ENCODE data around the gene TBC1D32. TPM values are rescaled to one million over a fixed set of nuclear protein-coding genes. Genes with fewer than 3 reads are reported as not detected.

The TBC1D32 gene
- total RNA-seq, 1 experiment from 2014 or later, result 9.0 TPM

- Histone ChIP-seq H3K56ac (ENCODE audit: insufficient read length, low read depth, low read length) (no peak overlapping the region), H4K8ac (replicated peaks; ENCODE audit: insufficient read length, low read depth, low read length) (no peak overlapping the region), H3K9ac (ENCODE audit: extremely low read depth, insufficient read length, low read length) (no peak overlapping the region), H3K79me2 (ENCODE audit: insufficient read depth, low read length) (no peaks in the 10 kb centered on the region), H3K27me3 (ENCODE audit: insufficient read depth, low read length) (no peaks in the 10 kb centered on the region), H2AFZ (ENCODE audit: low read length) (no peak overlapping the region), H3K23me2 (ENCODE audit: insufficient read length, low read depth, low read length, poor library complexity, severe bottlenecking) (no peaks in the 10 kb centered on the region), H3T11ph (ENCODE audit: low read length) (no peak overlapping the region), H2AK5ac (ENCODE audit: insufficient read length, low read length) (no peak overlapping the region), H3K27ac (ENCODE audit: insufficient read length, low read depth, low read length) (no peak overlapping the region), H4K5ac (ENCODE audit: insufficient read length, low read depth, low read length) (no peak overlapping the region), H3K14ac (ENCODE audit: insufficient read depth, low read length) (no peak overlapping the region), H4K91ac (ENCODE audit: insufficient read length, low read depth, low read length) (no peak overlapping the region), H2BK120ac (ENCODE audit: low read depth, low read length, poor library complexity, severe bottlenecking) (no peak overlapping the region), H3K4me2 (ENCODE audit: insufficient read depth, insufficient read length, low read length) (no peak overlapping the region), H2BK5ac (ENCODE audit: insufficient read length, low read length) (no peak overlapping the region), H2BK20ac (ENCODE audit: low read depth, low read length, poor library complexity, severe bottlenecking) (no peak overlapping the region), H2BK15ac (ENCODE audit: low read depth, low read length) (no peak overlapping the region), H3K4ac (ENCODE audit: low read depth, low read length) (no peak overlapping the region), H3K4me1 (ENCODE audit: insufficient read depth, low read length) (no peaks in the 10 kb centered on the region), H3K79me1 (ENCODE audit: insufficient read depth, low read depth, low read length, poor library complexity, severe bottlenecking) (no peaks in the 10 kb centered on the region), H3K18ac (ENCODE audit: insufficient read length, low read depth, low read length) (no peak overlapping the region), H3K9me3 (ENCODE audit: control insufficient read depth, low read depth, low read length) (no peaks in the 10 kb centered on the region), H3K23ac (ENCODE audit: insufficient read length, low read depth, low read length) (no peak overlapping the region), H2BK12ac (ENCODE audit: insufficient read length, low read depth, low read length) (no peak overlapping the region), H4K20me1 (ENCODE audit: control insufficient read depth, insufficient read depth, insufficient read length) (no peaks in the 10 kb centered on the region)
- no peak for DNase-seq
- H3K27me3 Mint-ChIP-seq (ENCODE audit: low read depth), result no peaks in the 10 kb centered on the region
- H3K9me3 Mint-ChIP-seq, result no peaks in the 10 kb centered on the region
- no peaks in the 10 kb centered on the region for H3K4me1 Mint-ChIP-seq
- no peak overlapping the region for H3K27ac Mint-ChIP-seq
- H3K36me3 Mint-ChIP-seq (ENCODE audit: insufficient read depth in 1 of 3, low read depth in 3 of 3), result 0 out of 7 replicates have a peak, but pooled peaks cover 0 to 6% (median 0%) of the 10 kb centered on the region in 3 experiments
- no CpG with 5 or more reads among the region's 4 CpGs for WGBS (ENCODE audit: extremely low coverage, insufficient read length, low lambda C conversion rate)
- TF ChIP-seq CTCF (conservative IDR thresholded peaks at IDR 0.05), result peak; percentile 83
- peak overlapping the region in 1 of 2 experiments; percentile 33; a peak in 3 of 5 replicates for H3K4me3 Mint-ChIP-seq
Observed at GRCh38 chr6:121319112-121319553, 15.1 kb downstream of the TBC1D32 start.
